GM15510 (cell line): ENCODE results near the gene CACNA2D3.

Experiments used
- POLR2A ChIP-seq: IDR thresholded peaks from 3 replicates; pipeline ENCODE4 v1.6.1; 2011; ENCODE audit warnings: borderline replicate concordance; ENCODE audit not compliant: insufficient read length; ENCODE audit errors: extremely low read depth

CACNA2D3 gene

DNA sequence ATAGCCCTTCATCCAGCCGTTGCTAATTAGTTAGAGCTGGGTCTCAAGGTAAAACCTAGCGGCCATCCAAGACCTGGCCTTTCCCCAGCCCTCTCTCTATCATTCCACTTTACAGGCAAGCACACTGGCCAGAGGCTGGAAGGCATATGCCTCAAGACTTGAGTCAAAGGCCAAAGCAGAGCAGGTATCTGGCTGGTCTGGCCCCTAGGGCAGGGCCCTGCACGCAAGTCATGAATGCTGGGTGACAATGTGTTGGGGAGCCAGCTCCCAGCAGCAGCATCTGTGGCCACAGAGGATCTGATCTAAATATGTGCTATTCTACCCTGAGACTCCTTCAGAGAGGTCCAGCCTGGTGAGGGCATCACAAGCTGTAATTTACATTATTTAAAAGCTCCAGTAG, 691.9 kb downstream of the CACNA2D3 start:
- no peak for TF ChIP-seq POLR2A

DNA sequence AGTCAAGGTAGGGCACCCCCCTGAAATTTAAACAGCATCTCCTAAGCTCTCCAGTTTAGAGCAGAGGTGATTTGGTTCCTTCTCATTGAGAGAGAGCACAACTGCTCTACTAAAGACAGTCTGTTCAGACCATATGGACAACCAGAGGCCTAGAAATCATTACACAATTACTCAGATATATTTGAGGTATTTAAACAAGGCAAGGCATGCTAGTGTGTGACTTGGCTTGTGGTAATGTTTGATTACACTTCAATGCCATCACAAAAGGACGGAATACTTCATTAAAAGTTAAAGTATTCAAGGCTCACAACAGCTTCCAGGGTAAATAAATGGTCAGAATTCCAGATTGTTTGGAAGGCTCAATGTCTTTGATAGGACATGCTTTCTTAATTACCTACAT, 695.3 kb downstream of the CACNA2D3 start:
- TF ChIP-seq POLR2A: no peak

DNA sequence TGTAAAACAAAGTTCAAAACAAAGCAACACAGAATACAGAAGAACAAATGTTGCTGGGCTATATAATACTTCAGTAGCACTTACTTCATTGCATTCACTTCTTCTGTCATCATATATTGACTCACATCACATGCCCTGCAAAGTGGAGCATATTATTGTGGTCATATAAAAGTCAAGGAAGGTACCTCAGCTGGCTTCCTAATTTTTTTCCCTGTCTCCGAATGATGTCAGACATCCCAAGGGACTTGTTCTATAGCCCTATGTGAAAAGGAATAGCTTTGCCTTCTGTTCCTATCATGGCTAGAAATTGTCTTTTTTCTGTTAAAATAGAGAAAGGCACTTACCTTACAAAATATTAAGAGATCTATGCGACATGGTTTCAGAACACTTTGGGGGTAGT, 696.1 kb downstream of the CACNA2D3 start:
- TF ChIP-seq POLR2A: no peak

DNA sequence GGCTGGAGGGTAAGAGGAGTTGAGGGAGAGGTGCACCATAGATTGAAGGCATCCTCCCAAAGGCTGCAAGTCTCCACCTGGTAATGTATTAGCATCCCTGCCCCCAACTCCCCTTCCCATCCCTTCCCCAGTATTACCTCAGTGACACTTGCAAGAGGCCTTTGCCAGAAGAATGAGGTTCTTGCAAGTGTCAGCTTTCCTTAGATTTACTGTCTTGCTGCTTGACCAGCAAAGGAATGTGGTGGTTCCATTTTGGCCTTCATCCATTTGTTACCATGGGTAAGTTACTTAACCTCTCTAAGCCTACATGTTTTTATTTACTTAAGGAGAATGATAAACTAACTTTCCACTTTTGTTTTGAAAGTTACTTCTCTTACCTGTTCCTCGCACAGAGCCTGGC, 696.6 kb downstream of the CACNA2D3 start:
- no peak for TF ChIP-seq POLR2A

DNA sequence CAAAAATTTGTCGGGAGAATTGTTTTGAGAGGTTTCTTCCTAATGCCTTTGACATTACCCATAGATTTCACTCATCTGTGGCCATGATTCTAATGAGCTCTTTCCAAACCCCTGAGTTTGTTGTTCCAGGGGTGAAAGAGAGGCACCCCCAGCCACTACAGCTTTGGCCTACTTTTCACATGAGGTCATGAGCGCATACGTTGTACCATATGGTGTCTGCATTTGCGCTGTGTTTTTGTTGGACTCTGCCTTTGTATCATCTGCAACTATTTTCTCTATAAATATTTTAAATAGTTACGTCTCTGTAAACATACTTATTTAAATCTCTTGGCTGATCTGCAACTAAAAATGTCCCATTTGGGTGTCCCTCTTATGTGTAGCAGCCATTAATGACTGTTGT, 697.6 kb downstream of the CACNA2D3 start:
- TF ChIP-seq POLR2A: no peak

DNA sequence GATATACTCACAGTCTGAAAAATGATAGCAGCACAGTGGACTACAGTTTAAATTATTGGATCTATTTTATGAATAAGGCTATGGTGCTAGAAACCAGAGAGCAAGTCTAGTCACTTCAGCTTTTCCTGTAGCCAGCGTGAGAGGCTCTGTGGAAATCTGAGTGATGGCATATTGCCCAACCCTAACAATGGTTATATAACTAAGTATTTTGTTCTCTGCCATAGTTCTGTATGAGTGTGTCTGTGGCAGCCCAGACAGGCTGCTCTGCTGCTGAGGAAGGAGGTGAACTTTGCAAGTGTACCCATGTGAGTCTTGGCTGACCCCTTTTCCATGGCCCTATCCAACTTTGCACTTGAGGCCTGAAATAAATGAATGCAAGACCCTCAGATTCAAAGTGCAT, 699.9 kb downstream of the CACNA2D3 start:
- no peak for TF ChIP-seq POLR2A

DNA sequence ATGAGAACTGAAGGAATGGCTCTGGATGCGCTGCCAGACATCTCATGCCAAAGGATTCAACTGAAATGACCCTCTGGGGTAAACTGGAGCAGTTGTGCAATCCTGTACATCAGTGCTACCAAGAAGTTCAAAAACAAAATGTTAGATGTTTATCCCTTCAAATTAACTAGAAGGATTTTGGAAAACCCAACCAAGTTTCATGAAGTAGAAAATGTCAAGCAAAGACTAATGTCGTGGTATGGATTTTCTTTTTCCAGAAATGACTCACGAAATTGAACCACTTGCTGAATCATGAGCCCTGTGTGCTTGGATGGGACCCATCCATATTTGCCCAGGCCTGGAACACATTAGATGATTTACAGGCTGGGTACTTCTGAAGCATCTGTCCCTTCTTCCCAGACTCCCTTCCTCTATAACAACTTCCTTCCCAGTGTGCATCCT, 703.9 kb downstream of the CACNA2D3 start:
- TF ChIP-seq POLR2A: no peak

DNA sequence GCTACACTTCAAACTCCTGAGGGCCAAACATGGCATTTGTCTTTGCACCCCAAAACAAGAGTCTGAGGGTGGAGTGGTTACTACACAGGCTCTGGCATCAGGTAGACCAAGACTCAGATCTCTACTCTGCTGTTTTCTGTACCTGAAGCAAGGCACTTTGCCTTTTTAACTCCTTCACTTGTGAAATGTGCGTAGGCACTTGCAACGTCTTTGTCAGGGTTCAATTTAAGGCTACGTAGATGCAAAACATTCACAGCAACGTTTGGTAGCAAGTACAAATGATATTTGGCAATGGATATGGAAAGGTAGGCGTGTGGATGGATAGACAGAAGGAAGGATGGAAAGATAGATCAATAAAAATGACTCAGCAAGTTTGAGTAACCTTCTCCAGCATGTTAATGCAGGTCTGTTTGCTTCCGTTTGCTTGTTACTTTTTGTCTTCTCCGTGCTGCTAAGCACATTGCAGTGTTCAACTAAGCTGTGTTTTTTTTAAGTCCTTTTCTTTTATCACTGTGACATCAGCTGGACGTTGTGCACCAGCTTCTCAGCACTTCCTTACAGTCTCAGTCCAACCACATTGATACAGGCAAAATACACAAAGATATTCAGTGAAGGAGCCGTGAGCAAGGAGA, 704.8 kb downstream of the CACNA2D3 start:
- no peak for TF ChIP-seq POLR2A

DNA sequence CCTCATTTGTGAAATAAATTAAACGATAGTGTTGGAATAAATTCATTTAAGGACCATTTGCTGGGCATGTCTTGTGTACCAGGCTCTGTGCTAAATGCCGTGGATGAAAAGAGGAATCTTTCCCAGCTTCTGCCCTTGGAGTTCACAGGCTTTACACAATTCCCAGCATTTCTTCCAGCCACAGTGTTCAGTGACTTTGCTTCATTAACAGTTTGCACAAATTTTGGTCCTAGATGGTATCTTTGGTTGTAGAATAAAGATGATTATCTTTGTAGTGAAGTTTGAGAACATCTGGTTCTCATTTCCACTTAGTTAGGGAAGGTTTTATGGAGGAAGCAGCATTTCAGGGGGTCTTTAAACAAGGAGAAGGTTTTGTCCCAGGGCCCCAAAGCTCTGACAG, 705.4 kb downstream of the CACNA2D3 start:
- no peak for TF ChIP-seq POLR2A

DNA sequence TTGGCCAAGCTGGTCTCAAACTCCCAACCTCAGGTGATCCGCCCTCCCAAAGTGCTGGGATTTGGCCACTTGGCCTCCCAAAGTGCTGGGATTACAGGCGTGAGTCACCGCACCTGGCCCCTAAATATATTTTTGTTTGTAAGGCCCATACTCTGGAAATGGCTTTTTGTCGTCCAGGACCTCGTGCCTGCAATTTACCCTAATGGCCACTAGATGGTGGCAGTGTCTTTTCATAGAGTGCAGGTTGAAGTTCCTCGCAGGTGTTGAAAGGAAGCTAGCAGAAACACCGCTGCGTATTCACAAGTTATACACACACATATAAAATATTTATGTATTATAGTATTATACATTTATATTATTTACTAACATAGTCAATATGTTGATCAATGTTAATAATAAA, 708.3 kb downstream of the CACNA2D3 start:
- TF ChIP-seq POLR2A: no peak

DNA sequence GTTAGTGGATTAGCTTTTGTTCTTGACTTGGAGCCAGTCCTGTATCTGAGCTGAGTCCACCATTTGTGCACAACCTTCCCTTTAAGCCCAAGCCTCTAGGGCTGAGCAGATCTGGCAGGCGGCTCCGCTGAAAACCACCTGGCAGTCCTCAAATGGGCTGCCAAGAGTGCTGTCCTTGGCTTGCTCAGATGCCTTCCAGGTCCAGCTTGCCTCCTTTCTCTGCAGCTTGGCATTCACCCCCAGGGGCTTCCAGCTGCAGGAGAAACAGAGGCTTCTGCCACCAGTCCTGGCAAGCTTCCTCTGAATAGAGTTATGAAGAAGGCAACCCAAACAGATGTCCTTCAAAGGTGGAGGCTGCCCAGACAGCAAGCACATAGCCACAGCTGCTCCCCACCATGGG, 708.8 kb downstream of the CACNA2D3 start:
- TF ChIP-seq POLR2A: no peak

DNA sequence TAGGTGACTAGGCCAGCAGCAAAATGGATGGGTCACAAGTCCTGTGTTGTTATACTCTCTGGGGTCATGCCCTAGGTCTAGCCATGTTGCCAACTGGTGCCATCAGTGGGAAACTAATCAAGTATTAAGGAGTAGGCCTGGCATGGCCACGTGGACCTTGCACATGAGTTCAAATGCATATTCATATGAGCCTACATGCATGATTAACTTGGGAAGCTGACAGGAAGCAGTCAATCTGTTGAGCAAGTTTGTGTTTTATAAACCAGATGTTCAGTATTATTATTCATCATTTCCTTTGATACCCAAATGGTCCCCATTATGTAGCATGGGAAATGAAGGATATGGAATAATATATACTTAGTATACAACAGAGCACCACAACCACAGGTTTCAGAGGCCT, 710.5 kb downstream of the CACNA2D3 start:
- TF ChIP-seq POLR2A: no peak

DNA sequence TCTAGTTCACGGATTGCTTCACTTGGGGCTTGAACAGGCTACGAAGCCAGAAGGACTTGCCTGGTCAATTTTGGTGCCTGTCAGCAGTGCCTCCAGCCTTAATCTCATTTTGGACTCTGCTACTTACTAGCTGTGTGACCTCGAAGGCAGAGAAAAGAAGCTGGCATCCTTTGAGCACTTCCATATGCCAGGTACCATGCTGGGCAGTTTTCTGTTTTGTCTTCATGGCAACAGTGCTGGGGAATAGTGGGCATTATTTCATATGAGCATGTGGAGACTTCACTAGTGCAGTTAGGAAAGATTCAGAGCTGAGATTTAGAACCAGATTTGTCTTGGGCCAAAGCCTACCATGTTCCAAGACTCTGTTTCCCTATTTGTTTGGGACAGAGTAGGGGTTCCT, 713.3 kb downstream of the CACNA2D3 start:
- no peak for TF ChIP-seq POLR2A

DNA sequence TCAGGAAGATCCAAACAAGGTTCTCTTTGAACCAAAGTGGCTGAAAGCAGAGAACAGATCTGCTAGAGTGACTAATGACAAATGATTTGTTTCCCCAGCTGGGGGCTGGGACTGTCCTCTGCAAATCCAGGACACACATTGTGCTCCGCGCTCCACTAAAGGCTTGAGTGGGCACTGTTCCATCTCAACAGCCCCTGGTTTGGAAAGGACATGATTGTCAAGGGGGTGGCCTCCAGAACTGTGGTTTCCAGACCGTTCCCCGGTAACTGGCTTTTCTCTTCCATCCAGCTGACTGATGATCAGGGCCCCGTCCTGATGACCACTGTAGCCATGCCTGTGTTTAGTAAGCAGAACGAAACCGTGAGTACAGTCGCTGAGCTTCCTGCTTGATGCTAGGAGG, 714.5 kb downstream of the CACNA2D3 start:
- no peak for TF ChIP-seq POLR2A

DNA sequence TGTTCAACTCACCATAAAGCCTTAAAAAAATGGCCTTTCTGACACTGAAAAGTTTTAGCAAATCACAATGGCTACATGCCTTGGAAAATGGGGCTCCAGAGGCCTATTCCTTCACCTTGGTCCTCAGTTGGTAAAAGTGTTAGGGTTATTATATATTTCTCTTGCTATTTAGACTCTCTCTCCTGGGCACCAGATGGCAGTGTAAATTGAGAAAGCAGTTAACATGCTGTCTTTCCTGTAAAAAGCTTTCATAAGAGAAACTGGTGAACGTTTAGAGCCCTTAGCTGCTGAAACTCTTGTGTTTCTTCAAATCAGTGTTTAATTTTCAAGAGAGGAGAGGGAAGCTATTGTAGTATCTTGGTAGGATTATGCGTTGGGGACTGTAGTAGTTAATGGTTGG, 715.6 kb downstream of the CACNA2D3 start:
- TF ChIP-seq POLR2A: no peak

DNA sequence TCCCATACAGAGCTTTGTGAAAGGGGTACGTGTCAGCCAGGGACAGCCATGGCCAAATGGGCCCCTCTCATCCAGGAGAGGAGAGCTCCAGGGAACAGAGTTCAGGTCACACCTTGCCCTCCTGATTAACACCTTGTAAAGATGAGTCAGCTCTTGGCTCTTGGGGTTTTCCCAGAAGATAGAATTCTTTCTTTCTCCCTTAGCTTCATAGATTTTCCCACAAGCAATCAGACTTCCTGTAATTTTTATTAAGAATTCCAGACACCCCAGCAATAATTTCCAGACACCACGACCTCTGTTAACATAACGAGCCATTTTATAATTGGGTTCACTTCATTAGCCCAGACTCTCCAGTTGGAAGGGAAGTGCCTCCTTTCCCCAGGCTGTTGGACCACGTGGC, 719.1 kb downstream of the CACNA2D3 start:
- no peak for TF ChIP-seq POLR2A

DNA sequence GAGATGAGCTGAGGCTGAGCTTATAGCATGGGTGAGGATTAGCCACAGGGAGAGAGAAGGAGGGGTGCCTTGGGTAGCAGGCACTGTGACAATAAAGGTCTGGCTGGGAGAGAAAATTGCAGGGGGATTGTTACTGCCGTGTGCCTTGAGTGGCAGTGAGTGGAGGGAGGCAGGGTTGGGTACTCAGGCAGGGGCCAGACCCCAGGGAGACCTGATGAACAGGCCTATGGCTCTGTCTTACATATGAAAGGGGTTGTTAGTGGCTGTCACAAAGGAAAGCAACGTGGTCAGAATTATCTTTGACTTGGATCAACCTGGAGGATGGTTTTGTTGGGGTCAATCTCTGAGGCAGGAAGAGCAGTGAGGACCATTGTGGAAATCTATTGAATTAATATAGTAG, 721.0 kb downstream of the CACNA2D3 start:
- TF ChIP-seq POLR2A: no peak
